HG02870 (cell line): ENCODE data around the gene SNN.

Experiments
- ATAC-seq: cut with Tn5 transposase; IDR thresholded peaks from one replicate; pipeline ENCODE4 v1.9.1; 2021; ENCODE audit warnings: mild to moderate bottlenecking, moderate library complexity; ENCODE audit not compliant: unreplicated experiment

SNN gene

DNA sequence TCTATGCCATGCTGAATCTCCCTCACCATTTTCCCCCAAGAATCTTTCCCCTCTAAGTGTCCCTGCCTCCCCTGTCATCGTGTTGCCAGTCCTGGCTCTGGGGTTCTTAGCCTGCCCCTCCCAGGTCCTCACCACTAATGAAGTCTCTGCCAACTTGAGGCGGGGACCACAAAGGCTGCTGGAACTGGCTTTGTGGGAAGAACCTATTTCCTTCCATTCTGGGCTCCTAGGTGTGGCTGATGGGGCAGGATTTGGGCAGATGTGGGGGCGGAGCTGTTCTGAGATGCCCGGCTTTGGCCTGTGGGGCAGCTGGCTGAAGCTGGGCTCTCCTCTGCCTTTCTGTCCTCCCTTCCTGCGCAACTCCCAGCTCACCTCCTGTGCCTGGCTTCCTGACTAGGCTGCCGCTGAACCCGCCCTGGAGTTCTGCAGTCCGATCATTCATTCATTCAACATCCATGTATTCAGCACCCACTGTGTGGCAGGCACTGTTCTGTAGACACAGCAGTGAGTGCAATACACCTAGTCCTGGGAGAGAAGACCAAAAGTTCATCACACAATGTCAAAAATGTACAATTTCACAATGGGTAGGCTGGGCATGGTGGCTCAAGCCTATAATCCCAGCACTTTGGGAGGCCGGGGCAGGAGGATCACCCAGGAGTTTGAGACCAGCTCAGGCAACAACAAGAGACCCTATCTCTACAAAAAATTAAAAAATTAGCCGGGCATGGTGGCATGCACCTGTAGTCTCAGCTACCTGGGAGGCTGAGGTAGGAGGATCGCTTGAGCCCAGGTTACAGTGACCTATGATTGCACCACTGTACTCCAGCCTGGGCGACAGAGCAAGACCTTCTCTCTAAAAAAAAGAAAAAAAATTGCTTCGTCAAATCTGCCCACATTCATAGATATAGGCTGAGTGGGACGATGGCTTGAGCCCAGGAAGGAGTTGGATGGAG, 1.9 kb upstream of the SNN start:
- ATAC-seq, result no peak

DNA sequence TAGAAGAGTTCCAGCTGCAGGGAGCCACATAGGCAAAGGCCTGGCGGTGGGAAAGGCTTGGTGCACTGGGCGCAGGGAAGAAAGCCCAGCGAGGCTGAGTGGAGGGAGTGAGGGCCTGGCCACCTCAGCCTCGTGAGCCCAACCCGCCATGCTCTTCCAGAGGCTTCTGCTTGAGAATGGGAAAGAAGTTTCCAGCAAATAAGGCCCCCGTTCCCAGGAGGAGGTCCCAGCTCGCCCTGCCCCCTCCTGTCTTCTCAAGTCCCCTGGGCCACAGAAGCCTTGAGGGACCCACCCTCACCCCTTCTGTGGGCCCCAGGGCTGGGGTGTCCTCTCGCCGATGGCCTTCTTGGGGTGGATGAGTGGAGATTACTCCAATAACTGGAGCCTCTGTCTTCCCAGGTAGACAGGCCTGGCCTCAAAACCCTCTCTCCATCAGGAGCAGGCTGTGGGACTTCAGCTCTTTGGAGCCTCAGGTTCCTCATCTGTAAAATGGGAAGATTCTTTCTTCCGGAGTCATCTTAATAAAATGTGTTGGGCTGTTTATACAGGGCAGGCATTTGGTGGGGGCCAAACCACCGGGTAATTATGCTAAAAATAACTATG, 933 bp upstream of the SNN start:
- no peak for ATAC-seq

DNA sequence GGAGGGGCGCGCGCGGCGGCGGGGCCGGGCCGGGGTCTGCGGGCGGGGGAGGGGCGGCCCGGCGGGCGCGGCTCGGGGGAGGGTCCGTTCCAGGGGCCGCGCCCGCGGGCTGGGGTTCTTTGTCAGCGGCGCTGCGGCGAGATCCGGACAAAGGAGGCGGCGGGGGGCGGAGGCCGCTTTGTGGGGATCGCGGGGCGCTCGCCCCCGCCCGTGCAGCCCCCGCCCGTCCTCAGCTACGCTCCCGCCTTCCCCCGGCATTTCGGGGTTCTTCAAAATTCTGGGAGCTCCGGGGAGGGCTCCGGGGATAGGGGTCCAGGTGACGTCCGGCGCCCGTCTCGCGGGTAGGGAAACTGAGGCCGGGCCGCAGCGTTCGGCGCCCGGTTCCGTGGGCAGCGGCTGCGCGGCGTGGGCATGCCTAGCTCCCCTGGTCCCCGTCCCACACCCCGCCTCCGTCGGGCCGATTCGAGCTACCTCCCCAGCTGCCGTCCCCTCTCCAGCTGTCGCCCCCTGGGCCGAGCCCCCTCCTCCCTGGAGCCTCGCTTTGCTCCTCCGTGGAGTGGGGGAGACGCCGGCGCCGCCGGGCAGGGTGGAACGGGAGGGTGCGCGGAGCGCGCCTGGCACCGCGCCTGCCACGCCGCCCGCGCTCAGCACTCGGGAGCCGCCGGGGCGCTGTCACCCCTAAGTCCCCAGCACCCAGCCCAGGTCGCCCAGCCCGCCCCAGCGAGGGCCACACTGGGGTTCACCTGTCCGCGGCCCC, 546 bp downstream of the SNN start:
- ATAC-seq, result no peak

DNA sequence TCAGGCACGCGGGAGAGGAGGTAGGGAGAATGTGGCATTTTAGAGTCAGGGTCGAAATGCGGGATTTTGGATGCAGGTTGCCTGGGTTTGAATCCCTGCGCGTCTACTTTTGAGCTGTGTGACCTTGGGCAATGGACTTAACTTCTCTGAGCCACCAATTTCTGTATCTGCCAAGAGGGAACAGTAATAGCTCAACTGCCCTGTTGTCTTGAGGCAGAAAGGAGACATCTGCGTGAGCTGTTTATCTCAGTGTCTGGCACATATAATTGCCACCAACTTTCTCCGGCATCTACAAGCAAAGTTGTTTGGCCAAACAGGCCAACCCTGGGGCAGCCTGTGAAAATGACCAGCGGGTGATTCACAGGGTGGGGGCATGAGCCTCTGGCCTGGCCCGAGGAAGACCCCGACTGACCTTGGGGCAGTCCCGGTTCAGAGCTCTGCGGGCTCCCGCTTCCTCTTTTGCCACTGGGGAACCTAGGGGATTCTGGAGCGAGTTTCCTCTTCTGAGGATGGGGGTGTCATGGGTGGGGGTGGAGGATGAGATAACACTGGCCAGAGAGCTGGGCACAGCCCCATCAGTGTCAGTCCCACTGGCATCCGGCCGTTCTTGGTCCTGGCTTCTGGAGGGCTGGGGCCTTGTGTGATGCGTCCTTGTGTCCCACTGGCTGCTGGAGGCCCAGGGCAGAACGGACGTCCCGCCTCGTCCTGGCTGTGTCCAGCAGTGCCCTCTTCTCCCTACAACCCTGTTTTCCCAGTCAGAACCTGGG, 1.3 kb downstream of the SNN start:
- no peak for ATAC-seq

DNA sequence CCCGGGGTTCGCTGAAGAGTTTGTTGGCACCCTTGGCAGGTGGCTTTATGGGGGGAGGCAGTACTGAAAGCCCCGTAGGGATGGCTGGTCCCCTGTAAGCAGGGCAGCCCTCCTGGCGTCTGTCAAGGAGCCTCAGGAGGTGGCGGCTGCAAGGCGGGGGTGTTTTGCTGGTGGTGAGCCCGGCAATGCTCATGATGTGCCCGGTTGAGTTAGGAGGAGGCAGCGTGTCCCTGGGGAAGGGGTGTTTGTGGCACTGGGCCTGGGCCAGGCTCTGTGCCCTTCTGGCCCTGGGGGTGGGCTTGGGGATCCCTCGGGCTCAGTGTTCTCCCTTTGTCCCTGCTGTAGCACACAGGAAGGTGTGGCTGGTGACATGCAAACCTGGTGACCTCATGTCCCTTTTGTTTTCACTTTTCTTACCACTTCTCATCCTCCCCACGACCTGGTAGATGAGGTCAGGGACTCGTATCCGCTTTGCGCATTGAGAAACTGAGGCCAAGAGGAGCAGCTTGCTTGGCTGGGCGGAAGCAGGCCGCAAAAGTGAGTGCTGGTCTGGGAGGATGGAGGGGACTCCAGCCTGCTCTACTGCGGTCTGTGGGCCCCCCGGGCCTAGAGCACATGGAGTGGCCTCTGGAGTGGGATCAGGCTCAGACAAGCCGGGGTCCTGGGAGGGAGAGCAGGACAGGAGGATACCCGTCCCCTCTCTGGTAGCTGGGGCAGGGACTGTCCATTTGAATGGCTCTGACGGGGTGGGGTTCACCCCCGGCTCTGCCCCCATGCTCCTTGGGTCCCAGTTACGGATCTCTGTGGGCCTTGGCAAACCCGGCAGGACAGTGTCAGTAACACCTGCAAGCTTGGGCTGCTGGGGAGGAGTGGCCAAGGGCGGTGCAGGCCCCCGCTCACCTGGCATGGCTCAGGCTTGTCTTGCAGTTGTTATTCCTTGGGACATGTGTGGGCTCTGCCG, 2.2 kb downstream of the SNN start:
- peak; percentile 34 for ATAC-seq

DNA sequence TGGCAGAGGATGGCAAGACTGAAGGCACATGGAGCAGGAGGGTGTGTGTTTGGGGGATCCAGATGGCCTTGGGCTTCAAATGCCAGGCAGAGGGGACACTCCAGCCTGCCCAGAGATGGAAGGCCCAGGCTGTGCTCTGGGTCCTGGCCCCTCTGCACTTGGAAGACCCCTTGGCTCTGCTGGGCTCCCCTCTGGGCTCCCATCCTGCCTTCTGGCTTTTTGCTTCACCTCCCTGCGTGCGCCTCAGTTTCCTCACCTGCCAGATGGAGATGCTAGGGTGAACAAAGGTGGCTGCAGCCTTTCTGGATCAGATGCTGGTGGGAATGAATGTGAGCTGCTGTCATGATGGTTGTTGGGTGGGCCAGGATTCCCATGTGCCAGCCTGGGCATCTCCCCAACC, 3.0 kb downstream of the SNN start:
- no peak for ATAC-seq

DNA sequence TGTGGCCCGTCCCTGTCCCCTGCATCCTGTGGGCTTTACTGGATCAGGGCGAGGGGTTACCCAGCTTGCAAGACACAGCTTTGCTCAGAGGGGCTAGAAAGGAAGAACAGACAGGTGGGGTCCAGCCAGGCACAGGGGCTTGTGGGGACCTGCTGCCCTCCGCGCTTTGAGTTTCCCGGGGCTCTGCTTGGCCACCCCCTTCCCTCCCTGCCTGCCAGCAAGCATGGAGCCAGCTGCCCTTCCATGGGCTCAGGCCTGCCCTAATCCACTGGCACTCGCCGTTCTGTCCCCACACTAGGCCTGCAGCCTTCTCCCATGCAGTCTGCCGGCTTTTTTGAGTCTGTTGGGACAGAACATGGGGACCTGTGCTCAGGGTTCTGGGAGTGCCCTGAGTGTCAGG, 3.4 kb downstream of the SNN start:
- no peak for ATAC-seq

DNA sequence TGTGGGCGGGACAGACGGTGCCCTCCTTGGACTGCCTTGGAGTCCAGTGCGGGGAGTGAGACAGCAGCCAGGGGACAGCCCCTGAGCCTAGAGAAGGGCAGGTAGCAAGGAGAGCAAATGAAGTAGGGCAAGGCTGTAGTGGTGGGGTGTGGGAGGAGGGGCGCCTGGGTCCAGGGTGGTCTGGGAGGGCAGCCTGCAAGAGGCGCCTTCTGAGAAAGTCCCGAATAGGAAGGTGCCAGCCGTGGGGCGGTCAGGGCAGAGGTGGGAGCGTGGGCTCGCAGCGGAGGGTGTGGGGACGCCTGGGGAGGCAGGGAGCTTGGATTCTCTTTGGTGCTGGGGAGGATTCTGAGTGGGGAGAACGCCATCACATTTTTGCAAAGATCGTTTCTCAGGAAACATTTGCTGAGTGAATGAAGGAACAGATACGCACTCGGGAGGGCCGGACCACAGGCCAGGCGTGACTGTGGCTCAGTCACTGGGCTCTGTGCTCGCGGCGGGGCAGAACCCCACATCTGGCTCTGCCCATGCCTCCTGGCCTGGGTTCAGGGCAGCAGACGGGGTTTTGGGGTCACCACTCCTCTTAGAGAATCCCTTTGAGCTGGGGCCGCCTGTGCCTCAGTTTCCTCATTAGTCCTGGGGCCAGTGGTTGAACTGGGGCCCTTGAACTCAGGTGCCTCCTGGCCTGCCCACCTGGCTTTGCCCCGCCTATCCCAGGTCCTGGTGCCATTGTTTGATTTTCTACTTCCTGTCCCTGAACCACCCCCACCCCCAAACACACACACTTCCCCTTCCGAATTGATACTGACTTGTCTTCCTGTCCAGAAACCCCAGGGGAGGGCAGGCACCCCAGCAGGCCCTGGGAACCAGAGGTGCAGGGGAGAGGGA, 4.2 kb downstream of the SNN start:
- ATAC-seq, result no peak

DNA sequence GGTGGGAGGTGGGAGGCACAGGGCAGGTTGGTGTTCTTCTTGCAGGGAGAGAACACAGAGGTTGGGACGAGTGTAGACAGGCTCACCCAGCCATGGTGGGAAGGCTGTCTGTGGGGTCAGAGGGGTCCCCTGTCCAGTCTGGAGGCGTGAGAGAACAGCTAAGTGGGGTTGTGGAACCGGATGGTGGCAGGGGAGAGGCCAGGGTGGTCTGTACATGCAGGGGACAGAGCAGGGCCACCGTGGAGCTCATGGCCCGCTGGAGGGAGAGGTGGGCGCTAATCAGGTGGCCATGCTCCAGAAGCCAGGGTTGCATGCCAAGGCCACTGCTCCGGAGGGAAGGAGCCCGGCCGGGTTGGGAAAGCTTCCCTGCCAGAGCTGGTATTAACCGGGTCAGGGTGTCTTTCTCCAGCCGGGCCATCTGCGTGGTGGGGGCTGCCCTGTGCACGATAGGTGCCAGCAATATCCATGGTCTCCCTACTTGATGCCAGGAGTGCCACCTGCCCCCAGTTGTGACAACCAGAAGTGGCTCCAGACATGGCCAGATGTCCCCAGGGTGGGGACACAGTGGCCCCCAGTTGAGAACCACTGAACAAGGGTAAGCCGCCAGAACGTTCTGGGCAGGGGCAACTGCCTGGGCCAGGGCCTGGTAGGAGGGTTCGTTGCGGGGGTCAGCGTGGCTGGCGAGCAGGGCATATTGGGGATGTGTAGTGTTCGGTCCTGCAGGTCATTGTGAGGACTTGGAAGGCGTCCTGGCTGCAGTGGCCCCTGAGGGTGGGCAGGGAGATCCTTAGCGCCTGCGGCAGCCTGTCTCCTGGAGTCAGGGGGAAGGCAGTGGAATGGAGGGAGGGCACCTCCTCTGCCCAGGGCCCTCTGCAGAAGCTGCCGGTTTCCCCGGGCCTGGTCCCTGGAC, 5.1 kb downstream of the SNN start:
- ATAC-seq, result no peak

DNA sequence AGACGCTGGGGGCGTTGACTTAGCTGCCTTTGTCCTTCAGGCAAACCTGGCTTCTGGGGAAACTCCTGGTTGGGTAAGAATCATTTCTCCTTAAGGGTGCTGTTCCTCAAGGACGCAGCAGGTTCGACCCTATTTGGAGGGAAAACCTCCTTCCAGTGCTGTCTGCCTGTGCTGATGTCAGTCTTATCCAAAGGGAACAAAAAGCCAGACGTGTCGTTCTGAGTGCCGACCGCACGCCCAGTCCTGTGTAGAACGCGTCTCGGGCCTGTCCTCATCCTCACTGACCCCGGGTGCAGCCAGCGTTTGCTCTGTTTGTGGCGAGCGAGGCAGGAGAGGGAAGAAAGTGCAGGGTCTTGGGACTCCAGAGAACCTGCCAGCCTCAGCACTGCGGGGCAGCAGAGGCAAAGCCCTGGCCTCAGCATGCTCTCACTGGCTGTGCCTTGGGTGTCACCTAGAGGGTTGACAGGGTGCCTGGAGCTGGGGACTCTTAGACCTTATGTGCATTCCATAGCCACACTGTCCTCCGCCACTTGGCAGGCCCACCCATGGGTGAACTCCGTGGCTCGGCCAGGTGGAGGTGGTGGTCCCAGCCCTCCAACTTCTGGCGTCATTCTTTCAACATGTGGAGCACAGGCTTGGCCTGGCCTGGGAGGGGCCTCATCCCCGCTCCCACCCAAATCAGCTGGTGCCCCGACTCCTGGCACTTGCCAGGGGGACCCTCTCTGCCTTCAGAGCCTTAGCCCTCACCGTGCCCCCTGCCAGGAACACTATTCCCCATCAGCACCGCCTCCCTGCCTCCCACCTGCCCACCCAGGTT, 6.0 kb downstream of the SNN start:
- no peak for ATAC-seq

DNA sequence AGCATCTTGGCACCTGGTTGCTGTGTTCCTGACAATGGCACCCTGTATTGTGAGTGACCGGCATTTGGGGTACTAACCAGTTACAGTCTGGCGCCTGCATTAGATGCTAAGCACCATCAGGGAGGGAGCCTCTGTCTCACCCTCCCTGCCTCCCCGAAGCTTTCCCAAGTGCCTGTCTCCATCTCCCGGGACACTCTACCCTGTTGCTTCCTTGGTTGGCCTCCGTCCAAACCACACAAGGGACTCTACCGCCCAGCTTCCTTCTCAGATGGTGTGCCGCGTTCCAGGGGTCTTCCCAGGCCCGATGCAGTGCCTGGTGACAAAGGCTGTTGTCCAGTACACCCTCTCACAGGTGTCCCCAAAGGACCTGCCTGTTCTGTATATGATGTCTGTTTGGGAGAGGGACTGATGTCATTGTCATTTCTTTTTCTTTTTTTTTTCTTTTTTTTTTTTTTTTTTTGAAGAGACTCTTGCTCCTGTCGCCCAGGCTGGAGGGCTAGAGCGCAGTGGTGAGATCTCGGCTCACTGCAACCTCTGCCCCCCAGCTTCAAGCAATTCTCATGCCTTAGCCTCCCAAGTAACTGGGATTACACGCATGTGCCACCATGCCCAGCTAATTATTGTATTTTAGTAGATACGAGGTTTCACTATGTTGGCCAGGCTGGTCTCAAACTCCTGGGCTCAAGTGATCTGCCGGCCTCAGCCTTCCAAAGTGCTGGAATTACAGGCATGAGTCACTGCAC, 6.7 kb downstream of the SNN start:
- no peak for ATAC-seq

DNA sequence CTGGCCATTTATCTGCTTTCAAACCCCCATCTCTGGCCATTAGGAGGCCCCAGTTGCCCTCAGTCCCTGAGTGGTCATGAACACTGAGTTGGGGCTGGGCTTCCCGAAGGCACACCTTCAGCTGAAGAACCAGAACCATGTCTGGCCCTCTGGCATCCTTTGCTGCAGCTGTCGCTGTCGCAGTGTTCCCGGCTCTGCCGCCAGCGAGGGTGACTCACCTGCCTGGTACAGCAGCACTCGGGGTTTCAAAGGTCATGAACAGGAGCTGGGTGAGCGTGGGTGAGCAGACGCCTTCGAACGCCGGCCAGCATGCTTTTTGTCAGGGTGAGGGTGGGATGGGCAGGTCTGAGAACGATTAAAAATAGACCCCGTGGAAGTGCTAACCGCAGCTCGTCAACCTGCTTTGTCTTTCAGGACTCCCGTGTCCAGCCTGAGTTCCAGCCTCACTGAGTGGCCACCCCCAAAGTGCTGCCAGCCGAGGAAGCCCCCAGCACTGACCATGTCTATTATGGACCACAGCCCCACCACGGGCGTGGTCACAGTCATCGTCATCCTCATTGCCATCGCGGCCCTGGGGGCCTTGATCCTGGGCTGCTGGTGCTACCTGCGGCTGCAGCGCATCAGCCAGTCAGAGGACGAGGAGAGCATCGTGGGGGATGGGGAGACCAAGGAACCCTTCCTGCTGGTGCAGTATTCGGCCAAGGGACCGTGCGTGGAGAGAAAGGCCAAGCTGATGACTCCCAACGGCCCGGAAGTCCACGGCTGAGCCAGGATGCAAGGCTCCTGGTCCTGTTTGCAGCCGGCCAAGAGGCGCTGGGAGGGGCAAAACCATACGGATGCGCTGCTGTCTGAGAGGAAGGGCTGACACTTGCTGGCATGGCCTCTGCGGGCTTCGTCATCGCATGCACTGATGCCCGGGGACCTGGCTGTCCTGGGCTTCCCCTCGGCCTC, 7.6 kb downstream of the SNN start:
- ATAC-seq, result no peak

DNA sequence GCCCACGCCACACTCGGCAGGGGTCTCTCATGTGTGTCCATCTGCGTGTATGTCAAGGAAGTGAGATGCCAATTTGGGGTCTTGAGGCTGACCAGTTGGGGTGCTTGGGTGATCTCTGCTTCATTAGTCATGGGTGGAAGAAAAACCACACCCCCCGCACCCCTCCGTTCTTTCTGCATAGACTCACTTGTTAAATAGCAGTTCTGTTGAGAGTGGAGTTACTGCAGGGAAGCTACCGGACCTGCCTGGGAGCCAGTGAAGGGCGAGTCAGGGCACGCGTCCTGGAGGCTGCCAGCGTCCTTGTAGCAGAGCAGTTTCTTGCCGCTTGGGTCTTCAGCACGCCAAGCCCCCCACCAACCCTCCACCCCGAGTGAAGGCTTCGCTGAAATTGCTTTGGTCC, 8.5 kb downstream of the SNN start:
- no peak for ATAC-seq

DNA sequence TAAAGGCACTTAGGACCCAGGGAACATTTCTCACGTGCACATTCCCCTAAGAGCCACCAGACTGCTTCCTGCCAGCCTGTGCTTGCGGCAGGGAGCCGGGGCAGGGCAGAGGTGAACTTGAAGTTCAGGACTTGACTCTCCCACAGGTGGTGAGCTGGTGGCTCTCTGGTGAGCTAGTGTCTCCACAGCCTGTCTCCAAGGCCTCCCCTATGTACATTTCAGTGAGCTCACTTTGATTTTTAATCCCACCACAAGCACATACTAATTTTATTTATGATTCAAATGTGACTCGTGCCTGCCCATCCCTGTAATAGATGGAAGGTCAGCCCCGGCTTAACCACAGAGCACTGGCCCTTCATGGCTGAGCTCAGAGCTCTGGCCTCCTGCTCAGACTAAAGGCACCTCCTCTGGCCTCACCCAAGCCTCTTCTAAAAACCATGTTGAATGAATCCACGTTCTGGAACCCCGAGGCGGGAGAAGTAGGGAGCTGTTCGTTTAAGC, 9.2 kb downstream of the SNN start:
- ATAC-seq, result no peak
